ENCODE data around the gene MAPRE3. TPM values are rescaled to one million over a fixed set of nuclear protein-coding genes. Genes with fewer than 3 reads are reported as not detected.

MAPRE3 gene
- total and polyA plus RNA-seq, 3 experiments from 2014 or later = 2.0 to 3.0 (median 2.4) TPM

GRCh38 chr2:27040282-27040681, 69.8 kb downstream of the MAPRE3 start:
- ChIA-PET POLR2A (no interaction called here), CTCF (interaction anchor here (1.1 to 1.8 kb wide), 2 partner anchors 10 to 78 kb away, joined by 3 to 4 read pairs; no protein-coding TSS in a partner anchor)
- H3K36me3 ChIP-seq (ENCODE audit: insufficient read depth, low read length) = peaks cover 54% of the 10 kb centered on the region
- Mint-ChIP-seq H3K9me3 (no peaks in the 10 kb centered on the region), H3K36me3 (peaks cover 3 to 69% (median 8%) of the 10 kb centered on the region in 3 donors), H3K27me3 (no peaks in the 10 kb centered on the region), H3K4me3 (no peak overlapping the region), H3K27ac (peak overlapping the region in 2 of 8 donors; percentile 37 to 89), H3K4me1 (peaks cover 2 to 6% (median 5%) of the 10 kb centered on the region in 3 donors)
- H3K27me3 ChIP-seq (ENCODE audit: insufficient read depth, low read length, poor library complexity, severe bottlenecking) = no peaks in the 10 kb centered on the region
- no peak for DNase-seq
- H3K9me3 ChIP-seq (ENCODE audit: low read length) = no peaks in the 10 kb centered on the region
- no peak overlapping the region for H3K4me3 ChIP-seq (ENCODE audit: low read length)
- no peak overlapping the region for H3K27ac ChIP-seq (ENCODE audit: low read depth, low read length)
- H3K4me1 ChIP-seq (ENCODE audit: insufficient read depth, low read length) = no peaks in the 10 kb centered on the region

- peaks cover 39% of the 10 kb centered on the region for H3K36me3 ChIP-seq (ENCODE audit: insufficient read depth, low read length)
- no peak overlapping the region for H3K4me3 ChIP-seq (ENCODE audit: low read length)
- H3K9me3 Mint-ChIP-seq = no peaks in the 10 kb centered on the region
- H3K4me1 ChIP-seq (ENCODE audit: insufficient read depth, low read length) = no peaks in the 10 kb centered on the region
- H3K27ac Mint-ChIP-seq = peak overlapping the region in 4 of 8 donors; percentile 1 to 56 (median 31)
- CTCF ChIA-PET = no interaction called here
- H3K36me3 Mint-ChIP-seq = peaks cover 3 to 54% (median 6%) of the 10 kb centered on the region in 3 donors
- H3K9me3 ChIP-seq (ENCODE audit: low read length) = no peaks in the 10 kb centered on the region
- no peak for DNase-seq
- POLR2A ChIA-PET = no interaction called here
- H3K4me3 Mint-ChIP-seq = no peak overlapping the region
- H3K27me3 ChIP-seq (ENCODE audit: insufficient read depth, low read length, poor library complexity, severe bottlenecking) = no peaks in the 10 kb centered on the region
- no peaks in the 10 kb centered on the region for H3K4me1 Mint-ChIP-seq
- H3K27ac ChIP-seq (ENCODE audit: low read depth, low read length) = no peak overlapping the region
- no peaks in the 10 kb centered on the region for H3K27me3 Mint-ChIP-seq
Measured at GRCh38 chr2:27041752-27042151, 71.3 kb downstream of the MAPRE3 start.

GRCh38 chr2:27042159-27042661, 71.8 kb downstream of the MAPRE3 start:
- DNase-seq = no peak
- Histone ChIP-seq H3K4me3 (ENCODE audit: low read length) (no peak overlapping the region), H3K4me1 (ENCODE audit: insufficient read depth, low read length) (no peaks in the 10 kb centered on the region), H3K9me3 (ENCODE audit: low read length) (no peaks in the 10 kb centered on the region), H3K27ac (ENCODE audit: low read depth, low read length) (no peak overlapping the region), H3K27me3 (ENCODE audit: insufficient read depth, low read length, poor library complexity, severe bottlenecking) (no peaks in the 10 kb centered on the region), H3K36me3 (ENCODE audit: insufficient read depth, low read length) (peaks cover 35% of the 10 kb centered on the region)
- CTCF ChIA-PET = no interaction called here
- no peaks in the 10 kb centered on the region for H3K27me3 Mint-ChIP-seq
- peaks cover 3 to 50% (median 6%) of the 10 kb centered on the region in 3 donors for H3K36me3 Mint-ChIP-seq
- H3K4me3 Mint-ChIP-seq = no peak overlapping the region
- H3K9me3 Mint-ChIP-seq = no peaks in the 10 kb centered on the region
- peak overlapping the region in 4 of 8 donors; percentile 1 to 68 (median 48) for H3K27ac Mint-ChIP-seq
- POLR2A ChIA-PET = no interaction called here
- H3K4me1 Mint-ChIP-seq = no peaks in the 10 kb centered on the region

DNA sequence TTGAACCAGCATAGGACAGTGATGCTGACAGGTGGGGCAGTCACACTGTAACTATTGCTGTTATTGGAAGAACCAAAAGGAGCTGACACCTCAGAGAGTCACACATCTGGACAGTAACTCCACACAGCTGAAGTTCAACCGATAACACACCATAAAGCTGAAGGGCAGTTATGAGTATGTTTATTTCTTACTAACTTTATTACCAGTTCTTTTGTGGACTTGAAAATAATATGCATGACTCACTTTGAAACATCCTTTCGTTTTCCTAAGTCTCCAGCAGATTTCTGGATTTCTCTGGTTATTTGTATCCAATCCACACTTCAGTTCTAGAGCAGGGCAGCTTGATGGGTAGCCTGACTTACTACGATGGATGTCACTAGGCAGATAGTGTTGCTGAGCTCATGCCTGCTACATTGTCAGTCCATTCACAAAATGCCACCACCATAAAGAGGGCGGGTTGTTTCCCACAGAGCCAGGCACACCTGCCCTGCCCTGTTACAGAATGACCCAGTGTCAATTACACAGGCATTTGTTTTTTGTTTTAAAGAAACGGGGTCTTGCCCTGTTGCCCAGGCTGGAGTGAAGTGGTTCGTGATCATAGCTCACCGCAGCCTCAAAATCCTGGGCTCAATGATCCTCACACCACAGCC, 72.7 kb downstream of the MAPRE3 start:
- POLR2A ChIA-PET = no interaction called here
- peak overlapping the region in 1 of 8 donors; percentile 38 for H3K27ac Mint-ChIP-seq
- no peaks in the 10 kb centered on the region for H3K4me1 ChIP-seq (ENCODE audit: insufficient read depth, low read length)

GRCh38 chr2:27049422-27050280, 79.2 kb downstream of the MAPRE3 start:
- H3K4me1 ChIP-seq (ENCODE audit: insufficient read depth, low read length) = peaks cover 14% of the 10 kb centered on the region
- H3K4me1 Mint-ChIP-seq = peaks cover 23 to 26% (median 24%) of the 10 kb centered on the region in 3 donors
- peaks cover 0 to 26% (median 4%) of the 10 kb centered on the region in 3 donors for H3K36me3 Mint-ChIP-seq
- no peaks in the 10 kb centered on the region for H3K9me3 ChIP-seq (ENCODE audit: low read length)
- CTCF ChIA-PET = interaction anchor here (0.8 to 2.4 kb wide), 11 partner anchors 10 to 216 kb away, joined by 3 to 15 read pairs (median 4); partner anchors contain the start of genes KHK, OST4 and TMEM214
- H3K27ac ChIP-seq (ENCODE audit: low read depth, low read length) = peak overlapping the region; percentile 75
- POLR2A ChIA-PET = interaction anchor here (1.0 to 4.9 kb wide), 7 partner anchors 17 to 74 kb away, joined by 3 to 58 read pairs (median 15); partner anchors contain the start of genes ABHD1, KHK, OST4 and TMEM214
- H3K27me3 ChIP-seq (ENCODE audit: insufficient read depth, low read length, poor library complexity, severe bottlenecking) = no peaks in the 10 kb centered on the region
- peak; percentile 53 to 75 (median 63) for DNase-seq
- H3K9me3 Mint-ChIP-seq = peaks cover 0 to 10% (median 7%) of the 10 kb centered on the region in 5 donors
- peak overlapping the region; percentile 88 for H3K4me3 ChIP-seq (ENCODE audit: low read length)
- peak overlapping the region; percentile 95 to 100 (median 99) for H3K4me3 Mint-ChIP-seq
- peaks cover 3 to 17% of the 10 kb centered on the region in 2 donors for H3K27me3 Mint-ChIP-seq
- H3K27ac Mint-ChIP-seq = peak overlapping the region; percentile 97 to 100 (median 99)
- no peaks in the 10 kb centered on the region for H3K36me3 ChIP-seq (ENCODE audit: insufficient read depth, low read length)

More for the DNA sequence above, 72.7 kb downstream of the MAPRE3 start:
- Histone ChIP-seq H3K9me3 (ENCODE audit: low read length) (no peaks in the 10 kb centered on the region), H3K27ac (ENCODE audit: low read depth, low read length) (no peak overlapping the region), H3K4me3 (ENCODE audit: low read length) (no peak overlapping the region), H3K27me3 (ENCODE audit: insufficient read depth, low read length, poor library complexity, severe bottlenecking) (no peaks in the 10 kb centered on the region), H3K36me3 (ENCODE audit: insufficient read depth, low read length) (peaks cover 26% of the 10 kb centered on the region)
- no peaks in the 10 kb centered on the region for H3K9me3 Mint-ChIP-seq
- H3K4me3 Mint-ChIP-seq = no peak overlapping the region
- CTCF ChIA-PET = no interaction called here
- no peak for DNase-seq
- H3K27me3 Mint-ChIP-seq = no peaks in the 10 kb centered on the region
- H3K4me1 Mint-ChIP-seq = no peaks in the 10 kb centered on the region
- H3K36me3 Mint-ChIP-seq = peaks cover 3 to 41% (median 6%) of the 10 kb centered on the region in 3 donors

GRCh38 chr2:27050281-27050995, 80.0 kb downstream of the MAPRE3 start:
- Histone ChIP-seq H3K36me3 (ENCODE audit: insufficient read depth, low read length) (no peaks in the 10 kb centered on the region), H3K9me3 (ENCODE audit: low read length) (no peaks in the 10 kb centered on the region), H3K27ac (ENCODE audit: low read depth, low read length) (peak overlapping the region; percentile 75), H3K4me1 (ENCODE audit: insufficient read depth, low read length) (peaks cover 14% of the 10 kb centered on the region), H3K27me3 (ENCODE audit: insufficient read depth, low read length, poor library complexity, severe bottlenecking) (no peaks in the 10 kb centered on the region), H3K4me3 (ENCODE audit: low read length) (peak overlapping the region; percentile 88)
- Mint-ChIP-seq H3K27ac (peak overlapping the region; percentile 97 to 100 (median 99)), H3K36me3 (peaks cover 0 to 34% (median 8%) of the 10 kb centered on the region in 3 donors), H3K4me1 (peaks cover 23 to 26% (median 24%) of the 10 kb centered on the region in 3 donors), H3K9me3 (peaks cover 0 to 10% (median 7%) of the 10 kb centered on the region in 5 donors), H3K27me3 (peaks cover 3 to 17% of the 10 kb centered on the region in 2 donors), H3K4me3 (peak overlapping the region; percentile 95 to 100 (median 99))
- ChIA-PET POLR2A (interaction anchor here (0.6 to 4.9 kb wide), 11 partner anchors 14 to 1172 kb away, joined by 3 to 58 read pairs (median 9); partner anchors contain the start of genes ABHD1, ASXL2, ATRAID and KHK), CTCF (interaction anchor here (0.8 to 2.4 kb wide), 16 partner anchors 11 to 215 kb away, joined by 3 to 15 read pairs (median 4); partner anchors contain the start of genes KHK, OST4 and TMEM214)
- peak; percentile 82 to 95 (median 92) for DNase-seq
